HUDEP-2 (cell line): Measurements from ENCODE around the gene DACT2.
A peak's percentile ranks its signal among the peaks of the same experiment; 100 is the strongest.
"Not testable (repeated sequence)": the region's sequence is repeated elsewhere in the genome, so short reads cannot be mapped to it uniquely, and the experiment has no call there.

Experiments used
- DNase-seq, 76 experiments: peaks; one replicate each; lab custom pipeline; 2025; ENCODE audit not compliant: unreplicated experiment in 76 of 76; lab: John Stamatoyannopoulos, UW

Gene DACT2, protein sequence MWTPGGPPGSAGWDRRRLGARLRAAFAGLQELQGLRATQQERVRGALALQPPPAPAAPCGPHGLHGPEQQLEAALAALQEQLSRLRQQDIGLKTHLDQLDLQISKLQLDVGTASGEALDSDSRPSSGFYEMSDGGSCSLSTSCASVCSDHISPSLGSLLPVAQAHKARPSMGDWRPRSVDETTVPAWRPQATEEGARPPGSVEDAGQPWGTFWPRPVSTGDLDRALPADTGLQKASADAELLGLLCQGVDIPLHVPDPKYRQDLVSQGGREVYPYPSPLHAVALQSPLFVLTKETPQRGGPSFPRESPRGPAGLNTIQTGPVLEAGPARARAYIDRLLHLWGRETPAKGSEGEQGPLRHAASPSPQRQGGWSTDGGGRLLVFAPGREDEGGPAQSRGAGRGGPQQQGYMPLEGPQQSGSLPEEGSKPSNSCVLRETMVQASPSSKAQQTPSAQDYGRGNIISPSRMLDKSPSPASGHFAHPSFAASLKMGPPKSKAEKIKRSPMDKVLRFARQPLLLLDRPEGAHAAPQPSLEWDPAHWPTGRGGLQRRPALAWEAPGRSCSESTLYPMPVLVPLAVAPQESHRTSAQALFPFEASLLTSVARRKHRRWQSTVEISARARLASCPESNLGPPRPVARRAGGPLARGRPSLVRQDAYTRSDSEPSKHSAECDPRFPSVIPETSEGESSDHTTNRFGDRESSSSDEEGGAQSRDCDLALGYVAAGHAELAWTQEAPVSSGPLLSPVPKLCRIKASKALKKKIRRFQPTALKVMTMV

DNA sequence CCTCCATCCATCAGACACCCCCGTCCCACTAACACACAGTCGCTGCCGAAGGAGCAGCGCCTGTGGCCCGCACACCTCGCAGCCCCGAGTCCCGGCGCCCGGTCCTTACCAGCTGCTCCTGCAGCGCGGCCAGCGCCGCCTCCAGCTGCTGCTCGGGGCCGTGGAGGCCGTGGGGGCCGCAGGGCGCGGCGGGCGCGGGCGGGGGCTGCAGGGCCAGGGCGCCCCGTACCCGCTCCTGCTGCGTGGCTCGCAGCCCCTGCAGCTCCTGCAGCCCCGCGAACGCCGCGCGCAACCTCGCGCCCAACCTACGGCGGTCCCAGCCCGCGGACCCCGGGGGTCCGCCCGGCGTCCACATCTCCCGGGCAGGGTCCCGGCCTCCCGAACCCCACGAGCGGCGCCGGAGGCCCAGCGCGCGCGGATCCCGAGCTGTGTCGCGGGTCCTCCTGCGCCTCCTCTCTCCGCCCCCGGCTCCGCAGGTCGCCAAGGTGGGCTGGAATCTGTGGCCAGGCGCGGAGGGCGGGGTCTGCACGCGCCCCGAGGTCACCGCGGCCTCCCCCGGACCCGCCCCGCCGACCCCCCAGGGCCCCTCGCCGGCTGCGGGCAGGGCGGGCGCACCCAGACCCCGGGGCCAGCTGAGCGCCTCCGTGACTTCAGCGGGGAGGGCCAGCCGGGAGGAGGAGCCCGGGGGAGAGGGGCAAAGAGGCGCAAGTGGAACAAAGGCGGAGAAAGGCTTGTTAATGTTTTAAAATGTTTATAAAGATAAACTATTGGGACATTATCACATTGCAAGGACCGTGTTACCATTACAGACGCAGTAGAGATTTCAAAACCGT, at the start of gene DACT2:
DACT2 (minus strand) TSS at position 499 of the 833 bp plus-strand sequence; CDS start at position 355, 144 bp downstream.
- no peak for DNase-seq

DNA sequence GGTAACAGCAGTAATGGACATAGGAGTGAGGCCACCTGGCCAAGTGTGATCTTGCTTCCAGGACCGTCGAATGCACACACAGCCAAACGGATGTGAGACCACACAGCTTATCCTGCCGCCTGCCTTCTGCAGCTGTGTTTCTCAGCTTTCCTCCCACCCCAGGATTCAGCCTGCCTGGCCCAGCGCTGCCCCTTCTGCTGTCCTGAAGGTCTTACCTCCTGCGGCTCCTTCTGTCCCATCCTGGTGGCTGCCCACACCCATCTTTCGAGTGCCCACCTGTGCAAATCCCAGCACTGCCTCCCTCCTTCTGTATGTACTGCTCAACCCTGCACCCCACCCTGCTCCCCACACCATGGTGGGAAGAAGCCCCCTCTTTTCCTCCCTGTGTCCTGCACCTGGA, 49.4 kb upstream of the DACT2 start:
- no peak for DNase-seq

DNA sequence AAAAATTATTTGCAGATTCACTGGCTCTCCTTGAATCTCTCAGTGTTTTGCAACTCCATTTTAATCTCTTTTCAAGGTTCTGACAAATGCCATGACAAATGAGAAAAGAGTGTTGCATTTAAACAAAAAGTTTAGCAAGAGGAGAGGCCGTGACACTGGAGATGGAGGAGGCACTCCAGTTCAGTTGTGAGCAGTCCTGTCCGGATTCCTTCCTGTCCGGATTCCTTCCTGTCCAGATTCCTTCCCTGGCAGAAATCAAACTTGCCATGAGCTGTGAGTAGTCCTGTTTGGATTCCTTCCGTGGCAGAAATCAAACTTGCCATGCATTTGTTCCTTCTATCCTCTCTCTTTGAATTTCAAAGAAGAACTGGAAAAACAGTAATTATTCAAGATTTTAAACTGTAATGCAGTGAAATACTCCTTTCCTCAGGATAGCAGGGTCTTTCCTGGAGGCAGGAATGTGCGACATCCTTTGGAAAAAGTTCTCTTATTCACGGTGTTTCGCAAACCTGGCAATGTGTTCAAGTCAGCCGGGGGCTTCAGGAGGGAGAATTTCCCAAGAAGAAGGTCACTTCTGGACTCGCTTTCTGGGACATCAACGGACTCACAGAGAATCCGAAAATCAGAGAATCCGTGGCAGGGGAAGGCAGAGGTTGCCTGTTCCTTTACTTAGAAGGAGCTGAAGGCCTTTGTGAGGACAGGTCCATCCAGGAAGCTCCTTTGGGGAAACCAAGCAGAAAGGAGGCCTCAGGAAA, 48.7 kb upstream of the DACT2 start:
- DNase-seq = no peak

DNA sequence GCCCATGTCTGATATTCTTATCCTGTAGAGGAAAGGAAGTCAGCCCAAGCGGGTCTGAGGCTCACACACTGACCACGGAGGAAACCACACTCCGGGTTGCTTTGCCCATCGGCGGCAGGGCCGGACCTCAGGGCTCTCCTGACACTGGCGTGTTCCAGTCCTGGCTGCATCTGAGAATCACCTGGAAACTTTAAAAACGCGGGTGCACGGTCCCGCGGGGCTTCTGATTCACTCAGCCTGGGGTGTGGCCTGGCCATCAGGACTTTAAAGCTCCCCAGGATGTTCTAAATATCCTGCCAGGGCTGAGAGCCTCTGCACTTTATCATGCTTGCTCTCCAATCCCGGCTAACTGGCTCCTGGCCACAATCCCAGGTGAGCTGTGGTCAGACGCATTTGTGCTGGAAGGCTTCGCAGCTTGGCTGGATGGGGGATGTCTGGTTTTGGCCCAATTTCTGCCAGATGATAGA, 47.7 kb upstream of the DACT2 start:
- no peak for DNase-seq

DNA sequence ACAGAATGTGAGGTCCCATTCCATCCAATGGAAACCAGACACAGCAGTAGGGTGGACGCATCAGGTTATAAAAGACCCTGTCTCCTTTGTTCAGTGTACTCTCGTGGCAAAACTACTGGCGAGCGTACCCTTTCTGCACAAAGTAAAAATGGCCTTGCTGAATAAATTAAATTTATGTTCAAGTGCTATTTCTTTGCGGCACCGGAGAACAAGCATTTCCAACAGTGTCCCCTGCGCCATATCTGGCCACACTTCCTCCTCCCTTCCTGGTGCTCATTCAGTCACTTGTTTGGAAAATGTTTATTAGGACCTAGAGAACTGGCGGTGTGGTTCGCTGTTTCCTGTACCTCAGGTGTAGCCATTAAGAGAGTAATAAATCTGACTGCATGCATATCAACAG, 46.9 kb upstream of the DACT2 start:
- no peak for DNase-seq

DNA sequence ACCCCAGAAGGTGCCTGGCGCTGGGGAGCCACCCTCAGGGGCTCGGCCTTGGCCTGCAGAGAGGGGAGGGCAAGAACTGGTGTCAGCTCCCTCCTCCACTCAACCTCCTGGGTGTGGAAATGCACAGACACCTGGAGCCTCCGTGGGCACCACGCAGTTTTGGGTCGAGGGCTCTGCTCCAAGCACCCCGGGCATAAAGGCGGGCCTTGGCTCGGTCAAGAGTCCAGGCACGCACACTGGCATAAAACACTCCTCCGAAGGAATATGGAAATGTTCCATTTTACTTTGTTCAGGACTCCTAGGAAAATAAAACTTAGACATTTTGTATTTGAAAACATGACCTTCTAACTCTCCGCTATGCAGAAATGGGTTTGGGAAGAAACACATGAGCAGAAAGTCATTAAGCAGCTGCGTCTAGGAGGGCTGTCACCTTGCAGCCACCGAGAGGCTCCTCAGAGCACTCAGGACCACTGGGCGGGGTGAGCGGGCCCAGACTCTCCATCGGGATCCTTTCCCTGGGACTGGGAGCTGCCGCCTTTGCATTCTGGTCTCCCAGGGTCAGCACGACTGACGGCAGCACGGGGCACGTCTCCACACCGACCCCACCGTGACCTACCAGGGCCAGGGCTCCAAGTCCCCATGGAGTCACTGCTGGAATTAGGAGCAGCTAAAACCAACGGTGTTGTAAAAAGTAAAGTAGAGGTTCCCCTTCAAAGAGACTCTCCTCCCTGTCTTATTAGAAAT, 46.0 kb upstream of the DACT2 start:
- no peak for DNase-seq

DNA sequence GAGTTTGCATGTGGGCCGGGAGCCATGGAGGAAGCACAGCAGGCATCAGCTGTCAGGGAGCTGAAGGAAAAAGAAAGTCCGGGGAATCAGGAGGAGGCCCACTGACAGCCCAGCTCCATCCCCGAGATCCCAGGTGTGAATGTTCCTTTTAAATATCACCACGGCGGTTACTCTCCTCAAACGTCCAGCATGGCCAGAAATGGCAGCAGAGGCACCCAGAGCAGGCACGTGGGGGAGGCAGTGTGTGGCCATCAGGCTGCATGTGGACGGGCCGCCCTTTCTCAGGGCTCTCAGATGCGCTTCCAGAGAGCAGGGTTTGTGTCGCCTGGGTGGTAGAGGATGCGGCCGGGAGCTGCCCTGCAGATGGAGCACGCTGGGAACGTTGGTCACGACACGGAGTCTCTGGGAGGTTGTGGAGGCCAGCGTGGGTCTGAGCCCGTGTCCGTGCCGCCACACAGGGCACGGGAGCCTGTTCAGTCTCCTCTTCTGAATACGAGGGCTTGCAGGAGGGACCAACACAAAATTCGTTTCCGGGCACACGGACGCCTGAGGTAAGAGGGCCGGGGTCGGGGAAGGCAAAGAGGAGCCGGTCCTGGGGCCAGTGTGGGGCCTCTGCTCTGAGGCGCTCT, 45.3 kb upstream of the DACT2 start:
- DNase-seq = no peak

DNA sequence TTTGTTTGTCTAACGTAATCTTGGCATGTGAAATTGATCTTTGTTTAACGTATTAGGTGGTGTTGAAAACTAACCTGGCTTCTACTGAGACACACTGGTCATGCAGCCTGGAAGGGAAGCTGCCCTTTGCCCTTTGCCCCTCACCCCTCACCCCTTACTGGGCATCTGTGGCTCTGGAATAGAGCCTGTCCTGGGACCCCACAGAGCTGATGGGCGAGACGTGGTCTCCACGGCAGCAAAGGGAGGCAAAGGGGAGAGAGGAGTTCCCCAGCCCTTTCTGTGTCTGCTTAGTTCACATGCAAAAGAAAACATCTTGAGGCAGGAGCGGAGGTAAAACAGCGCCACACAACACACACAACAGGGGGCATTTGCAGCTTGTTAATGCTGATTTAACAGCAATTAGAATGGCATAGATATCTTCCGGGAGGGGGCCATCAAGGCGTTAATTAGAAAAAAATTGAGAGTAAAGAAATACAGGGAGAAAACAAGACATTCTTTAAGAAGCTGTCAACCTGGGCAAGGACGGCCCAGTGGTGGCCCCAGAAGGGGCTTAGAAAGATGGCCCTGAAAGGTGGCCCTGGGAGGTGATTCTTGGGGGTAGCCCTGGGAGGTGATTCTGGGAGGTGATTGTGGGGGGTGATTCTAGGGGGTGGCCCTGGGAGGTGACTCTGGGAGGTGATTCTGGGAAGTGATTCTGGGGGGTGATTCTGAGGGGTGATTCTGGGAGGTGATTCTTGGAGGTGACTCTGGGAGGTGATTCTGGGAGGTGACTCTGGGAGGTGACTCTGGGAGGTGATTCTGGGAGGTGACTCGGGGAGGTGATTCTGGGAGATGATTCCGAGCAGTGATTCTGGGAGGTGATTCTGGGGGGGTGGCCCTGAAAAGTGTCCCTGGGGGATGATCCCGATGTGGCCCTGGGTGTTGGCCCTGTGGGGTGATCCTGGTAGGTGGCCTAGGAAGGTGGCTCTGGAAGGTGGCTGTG, 44.5 kb upstream of the DACT2 start:
- no peak for DNase-seq

DNA sequence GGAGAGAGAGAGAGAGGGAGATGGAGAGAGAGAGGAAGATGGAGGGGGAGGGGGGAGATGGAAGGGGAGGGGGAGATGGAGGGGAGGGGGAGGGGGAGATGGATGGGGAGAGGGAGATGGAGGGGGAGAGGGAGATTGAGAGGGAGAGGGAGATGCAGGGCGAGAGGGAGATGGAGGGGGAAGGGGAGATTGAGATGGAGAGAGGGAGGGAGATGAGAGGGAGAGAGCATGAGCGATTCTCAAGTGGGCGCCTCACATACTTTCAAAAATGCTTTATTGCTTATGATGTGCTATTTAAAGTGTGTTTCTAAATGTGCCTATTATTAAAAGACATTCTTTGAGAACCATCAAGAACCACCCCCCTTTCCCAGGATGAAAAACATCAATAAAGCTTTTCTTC, 43.7 kb upstream of the DACT2 start:
- no peak for DNase-seq

DNA sequence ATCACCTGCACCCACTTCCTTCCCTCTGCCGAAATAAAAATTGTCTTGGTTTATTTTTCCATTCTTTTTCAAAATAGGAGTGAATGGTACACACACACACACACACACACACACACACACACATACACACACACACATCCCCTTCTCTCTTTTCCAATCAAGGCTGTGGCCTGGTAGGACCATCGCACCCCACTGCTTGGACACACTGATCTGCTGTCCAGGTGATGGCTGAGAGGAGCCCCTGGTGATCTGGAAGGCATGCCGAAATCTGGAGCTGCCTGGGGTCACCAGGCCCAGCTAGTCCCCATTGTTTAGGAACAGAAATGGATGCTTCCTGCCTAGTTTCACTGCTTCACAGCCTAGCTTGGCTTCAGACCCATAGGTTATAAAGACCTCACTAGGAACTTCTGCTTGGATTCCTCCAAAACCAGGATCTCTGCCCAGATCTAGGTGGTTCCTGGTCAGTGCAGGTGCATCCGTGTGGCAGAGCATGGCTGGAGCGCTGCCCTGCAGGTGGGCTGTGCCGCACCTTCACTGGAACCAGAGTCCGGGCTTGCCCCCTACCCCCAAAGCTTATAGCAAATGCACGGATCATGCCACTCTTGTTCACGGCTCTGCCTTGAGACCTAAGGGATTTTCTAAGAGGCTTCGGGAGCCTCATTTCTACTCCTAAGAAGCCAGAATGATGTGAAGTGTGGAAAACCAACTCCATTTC, 42.9 kb upstream of the DACT2 start:
- no peak for DNase-seq

DNA sequence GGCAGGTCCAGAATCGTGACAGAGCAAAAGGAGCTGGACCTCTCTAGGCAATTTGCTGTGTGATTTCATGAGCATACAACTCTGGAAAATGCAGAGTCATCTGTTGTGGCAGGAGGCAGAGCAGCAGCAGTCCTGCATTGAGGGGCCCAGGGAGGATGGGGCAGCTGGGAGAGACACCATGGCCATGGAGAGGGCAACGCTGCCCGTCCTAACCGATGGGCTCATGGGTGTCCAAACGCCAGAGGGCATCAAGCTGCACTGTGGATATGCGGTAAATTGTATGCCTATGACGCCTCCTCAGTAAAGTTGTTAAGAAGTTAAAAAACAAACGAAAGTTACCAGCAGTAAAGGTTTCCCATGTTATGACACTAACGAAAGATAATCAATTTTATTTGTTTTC, 42.2 kb upstream of the DACT2 start:
- no peak for DNase-seq

DNA sequence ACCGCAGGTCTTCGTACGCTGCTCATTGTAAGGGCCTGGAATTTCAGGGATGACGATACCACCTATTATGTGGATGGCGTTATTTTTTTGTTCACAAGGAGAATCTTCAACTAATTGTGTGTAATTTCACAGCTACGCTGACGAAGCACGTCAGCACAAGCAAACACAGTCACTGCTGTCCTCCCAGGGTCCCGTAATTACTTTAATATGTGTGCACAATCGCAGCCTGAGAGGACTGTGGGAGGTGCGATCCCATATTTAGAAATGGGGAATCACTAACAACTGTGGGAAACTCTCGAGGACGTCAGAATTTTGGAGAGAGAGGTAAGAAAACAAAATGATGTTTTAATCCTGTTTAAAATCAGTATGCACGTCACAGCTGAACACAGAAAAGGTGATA, 40.2 kb upstream of the DACT2 start:
- DNase-seq = no peak

DNA sequence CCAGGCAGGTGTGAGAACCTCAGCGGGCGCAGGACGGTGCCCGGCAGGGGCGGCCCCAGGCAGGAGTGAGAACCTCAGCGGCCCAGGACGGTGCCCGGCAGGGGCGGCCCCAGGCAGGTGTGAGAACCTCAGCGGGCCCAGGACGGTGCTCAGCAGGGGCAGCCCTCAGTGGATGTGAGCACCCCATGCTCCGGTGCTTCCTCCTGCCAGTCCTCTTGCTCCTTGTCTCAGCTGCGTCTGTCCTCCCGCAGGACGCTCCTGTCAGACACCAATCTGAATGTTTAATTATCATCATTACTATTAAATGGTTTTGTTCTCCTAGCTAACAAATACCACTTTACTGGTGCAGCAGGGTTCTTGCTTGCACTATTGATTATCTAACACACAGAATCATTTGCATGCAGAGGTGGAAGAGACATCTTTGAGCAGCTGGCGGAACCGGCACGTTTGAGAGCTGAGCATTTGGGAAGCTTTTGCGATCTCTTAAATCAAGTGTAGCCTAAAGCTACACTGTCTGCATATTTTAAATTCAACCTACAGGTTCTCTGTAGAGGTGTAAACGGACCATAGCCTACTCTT, 39.4 kb upstream of the DACT2 start:
- no peak for DNase-seq

DNA sequence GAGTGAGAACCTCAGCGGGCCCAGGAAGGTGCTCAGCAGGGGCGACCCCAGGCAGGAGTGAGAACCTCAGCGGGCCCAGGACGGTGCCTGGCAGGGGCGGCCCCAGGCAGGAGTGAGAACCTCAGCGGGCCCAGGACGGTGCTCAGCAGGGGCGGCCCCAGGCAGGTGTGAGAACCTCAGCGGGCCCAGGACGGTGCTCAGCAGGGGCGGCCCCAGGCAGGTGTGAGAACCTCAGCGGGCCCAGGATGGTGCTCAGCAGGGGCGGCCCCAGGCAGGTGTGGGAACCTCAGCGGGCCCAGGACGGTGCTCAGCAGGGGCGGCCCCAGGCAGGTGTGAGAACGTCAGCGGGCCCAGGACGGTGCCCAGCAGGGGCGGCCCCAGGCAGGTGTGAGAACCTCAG, 37.3 kb upstream of the DACT2 start:
- not testable (repeated sequence) for DNase-seq

DNA sequence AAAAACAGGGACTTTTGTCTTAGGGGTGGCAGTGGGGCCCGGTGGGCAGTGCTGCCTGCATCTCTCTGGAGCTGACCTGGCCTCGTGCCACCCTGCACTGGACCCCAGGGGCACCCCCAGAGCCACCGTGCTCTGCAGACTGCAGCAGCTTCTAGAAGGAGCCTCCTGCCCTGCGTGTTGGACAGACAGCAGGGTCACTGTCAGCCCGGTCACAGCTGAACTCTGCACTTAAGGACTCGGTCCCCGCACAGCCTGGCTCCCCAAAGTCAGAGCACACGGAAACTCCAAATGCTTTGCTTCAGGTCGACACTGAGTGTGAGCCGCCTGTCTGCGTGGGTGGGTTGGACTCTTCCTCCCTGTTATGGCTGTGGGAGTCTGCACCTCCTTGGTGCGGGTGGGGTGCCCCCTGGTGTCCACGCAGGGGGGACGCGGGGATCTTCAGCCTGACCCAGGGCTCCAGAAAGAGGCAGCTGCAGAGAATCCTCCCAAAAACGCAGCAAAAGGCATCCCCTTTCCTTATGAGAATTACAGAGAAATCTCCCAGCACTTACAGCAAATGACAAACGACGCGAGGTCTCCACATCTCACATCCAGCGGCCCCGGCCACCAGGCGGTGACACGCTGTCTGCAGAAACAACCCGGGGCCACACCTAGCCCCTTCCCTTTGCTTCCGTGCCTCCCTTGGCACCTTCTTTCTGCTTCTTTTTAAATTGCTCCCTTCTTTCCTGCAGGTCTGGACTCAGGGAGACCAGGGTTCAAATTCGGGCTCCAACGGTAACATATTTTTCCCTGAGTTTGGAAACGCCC, 36.3 kb upstream of the DACT2 start:
- peak in 33 of 76 experiments; percentile 4 to 61 (median 23) for DNase-seq

DNA sequence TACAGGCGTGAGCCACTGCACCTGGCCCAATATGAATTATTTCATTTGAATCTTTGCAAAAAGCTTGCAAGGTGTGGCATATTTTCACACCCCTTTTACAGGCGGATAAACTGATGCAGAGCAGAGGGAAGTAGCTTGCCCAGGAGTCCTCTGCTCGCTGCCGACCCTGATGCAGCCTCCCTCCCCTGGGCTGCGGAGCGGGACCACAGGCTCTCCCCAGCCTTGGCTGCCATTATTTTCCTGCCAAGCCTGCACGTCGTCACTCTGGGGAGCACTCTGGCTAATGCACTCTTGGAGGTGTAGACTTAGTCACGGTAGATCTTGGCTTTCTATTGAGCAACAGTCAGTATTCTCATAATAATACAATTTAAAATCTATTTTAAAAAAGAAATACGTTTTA, 34.8 kb upstream of the DACT2 start:
- DNase-seq = no peak
